HepG2 (cell line): ENCODE data around the gene GDPD4.

Experiments used
- ARID2 ChIP-seq: sonication (generic); formaldehyde crosslinking; IDR thresholded peaks from 2 replicates; pipeline ENCODE4 v1.8.1; 2022; ENCODE audit warnings: mild to moderate bottlenecking, missing genetic modification reagents, borderline replicate concordance
- CBFB ChIP-seq: sonication (generic); formaldehyde crosslinking; IDR thresholded peaks from 2 replicates; pipeline ENCODE4 v1.4.0; 2020; ENCODE audit warnings: missing genetic modification reagents
- CTCF ChIP-seq: sonication (generic); formaldehyde crosslinking; IDR thresholded peaks from 2 replicates; pipeline ENCODE4 v1.5.0; 2020; ENCODE audit warnings: mild to moderate bottlenecking, missing genetic modification reagents, moderate library complexity
- JUND ChIP-seq: sonication (generic); formaldehyde crosslinking; IDR thresholded peaks from 2 replicates; pipeline ENCODE4 v1.8.0; 2022; ENCODE audit warnings: mild to moderate bottlenecking, missing genetic modification reagents
- NCOA5 ChIP-seq: sonication (generic); formaldehyde crosslinking; IDR thresholded peaks from 2 replicates; pipeline ENCODE4 v1.4.0; 2020; ENCODE audit warnings: missing genetic modification reagents
- NR2C2 ChIP-seq: sonication (generic); formaldehyde crosslinking; IDR thresholded peaks from 2 replicates; pipeline ENCODE4 v1.4.0; 2020; ENCODE audit warnings: missing genetic modification reagents, mild to moderate bottlenecking, moderate library complexity, borderline replicate concordance
- PAX8 ChIP-seq: sonication (generic); formaldehyde crosslinking; IDR thresholded peaks from 2 replicates; pipeline ENCODE4 v1.8.0; 2022; ENCODE audit warnings: mild to moderate bottlenecking, missing genetic modification reagents, borderline replicate concordance
- POLR2AphosphoS5 ChIP-seq: IDR thresholded peaks from 2 replicates; pipeline ENCODE4 v1.6.1; 2012; ENCODE audit warnings: low read depth, low read length
- TRIM24 ChIP-seq: sonication (generic); formaldehyde crosslinking; IDR thresholded peaks from 2 replicates; pipeline ENCODE4 v1.8.0; 2022; ENCODE audit warnings: mild to moderate bottlenecking, missing genetic modification reagents
- ZBTB20 ChIP-seq: sonication (generic); formaldehyde crosslinking; IDR thresholded peaks from 2 replicates; pipeline ENCODE4 v1.8.1; 2023; ENCODE audit warnings: missing genetic modification reagents, low read depth, mild to moderate bottlenecking, borderline replicate concordance

DNA sequence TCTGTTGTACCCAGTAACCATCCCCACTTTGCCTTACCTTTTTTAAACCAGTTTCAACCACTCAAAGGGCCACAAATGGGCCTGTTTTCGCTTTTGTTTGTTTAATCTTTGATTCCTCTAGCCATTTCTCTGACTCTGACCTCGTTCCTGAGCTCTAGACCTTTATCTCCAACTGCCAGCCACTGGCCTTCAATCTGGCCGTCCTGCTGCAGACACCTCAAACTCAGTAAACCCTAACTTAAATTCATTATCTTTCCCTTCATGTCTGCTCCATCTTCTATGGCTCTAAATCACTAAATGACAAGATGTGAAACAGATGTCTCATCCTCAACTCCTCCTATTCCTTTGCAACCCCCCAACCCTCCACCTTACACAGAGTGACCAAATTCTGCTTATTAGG, 1.3 kb upstream of the GDPD4 start:
- TF ChIP-seq JUND (CRISPR knock-in tag) (no peak), NCOA5 (CRISPR knock-in tag) (no peak), TRIM24 (CRISPR knock-in tag) (no peak), PAX8 (CRISPR knock-in tag) (no peak), ARID2 (CRISPR knock-in tag) (no peak), CTCF (CRISPR knock-in tag) (no peak), CBFB (CRISPR knock-in tag) (no peak), NR2C2 (CRISPR knock-in tag) (no peak), ZBTB20 (CRISPR knock-in tag) (no peak), POLR2AphosphoS5 (no peak)
